ENCODE measurements around the gene OPN1SW.

OPN1SW gene

DNA sequence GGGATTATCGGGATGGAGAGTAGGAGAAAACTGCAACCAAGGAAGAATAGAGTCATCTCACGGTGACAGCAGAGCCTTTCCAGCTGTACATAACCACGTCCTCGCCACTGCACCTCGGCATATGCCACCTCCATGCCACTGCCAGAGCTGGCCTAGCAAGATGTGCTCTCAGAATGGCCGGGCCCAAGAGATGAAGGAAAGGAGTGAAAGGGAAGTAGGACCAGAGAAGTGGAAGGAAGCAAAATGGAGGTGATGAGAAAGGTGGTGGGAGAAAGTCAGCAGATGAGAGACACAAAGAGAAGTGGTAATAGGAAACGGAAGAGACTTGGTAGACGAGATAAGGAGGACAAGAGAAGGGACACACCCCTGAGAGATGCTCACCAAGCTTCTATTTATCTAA lies 44.4 kb downstream of the OPN1SW start:
- no peak for DNase-seq

DNA sequence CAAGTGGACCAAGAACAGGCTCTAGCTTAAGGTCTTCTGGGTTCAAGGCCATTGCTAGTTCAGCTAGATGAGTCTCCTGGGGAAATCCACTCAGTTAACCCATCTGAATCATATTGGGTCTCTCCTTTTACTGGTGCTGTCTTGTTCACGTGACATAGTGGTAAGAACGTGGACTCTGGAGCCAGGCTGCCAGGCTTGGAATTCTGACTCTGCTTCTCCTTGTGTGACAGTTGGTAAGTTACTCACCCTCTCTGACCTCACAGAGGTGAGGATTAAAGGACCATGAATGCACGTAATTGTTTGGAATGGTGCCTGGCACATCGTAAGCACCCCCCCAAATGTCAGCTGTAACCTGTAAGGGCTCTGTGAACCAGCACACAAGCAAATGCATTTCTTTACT lies 46.1 kb downstream of the OPN1SW start:
- no peak for DNase-seq

DNA sequence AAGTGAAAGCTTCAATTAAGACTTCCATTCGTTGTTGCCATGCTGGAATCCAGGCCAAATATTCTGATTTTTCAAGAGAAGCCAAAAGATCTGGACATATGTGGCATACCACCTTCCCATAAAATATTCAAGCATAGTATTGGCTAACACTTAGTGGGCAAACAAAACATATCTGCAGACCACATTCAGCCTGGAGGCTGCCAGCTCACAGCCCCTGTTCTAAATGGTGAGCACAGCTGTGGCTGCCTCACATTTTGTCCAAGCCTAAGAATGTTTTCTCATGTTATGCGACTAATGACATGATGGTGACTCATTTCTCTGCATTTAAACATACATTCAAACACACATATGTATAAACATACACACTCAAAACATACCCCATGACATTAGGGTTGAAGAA lies 47.0 kb downstream of the OPN1SW start:
- no peak for DNase-seq

DNA sequence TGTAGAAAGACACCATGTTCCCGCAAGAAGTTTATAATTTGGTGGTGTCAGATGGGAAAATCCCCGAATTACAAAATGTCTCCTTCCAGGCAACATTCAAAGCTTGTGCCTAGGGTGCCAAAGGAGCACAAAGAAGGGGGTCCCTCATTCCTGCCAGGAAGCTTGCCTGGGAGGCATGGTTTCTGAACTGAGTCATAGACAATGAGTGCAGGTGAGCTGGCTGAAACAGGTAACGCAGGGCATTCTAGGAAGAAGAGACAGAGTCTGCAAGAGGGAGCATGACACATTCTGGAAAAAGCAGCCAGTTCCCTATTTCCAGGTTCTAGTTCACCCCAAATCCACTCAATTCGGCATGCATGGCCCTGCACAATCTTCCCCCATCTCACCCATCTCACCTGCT lies 48.4 kb downstream of the OPN1SW start:
- DNase-seq: no peak

DNA sequence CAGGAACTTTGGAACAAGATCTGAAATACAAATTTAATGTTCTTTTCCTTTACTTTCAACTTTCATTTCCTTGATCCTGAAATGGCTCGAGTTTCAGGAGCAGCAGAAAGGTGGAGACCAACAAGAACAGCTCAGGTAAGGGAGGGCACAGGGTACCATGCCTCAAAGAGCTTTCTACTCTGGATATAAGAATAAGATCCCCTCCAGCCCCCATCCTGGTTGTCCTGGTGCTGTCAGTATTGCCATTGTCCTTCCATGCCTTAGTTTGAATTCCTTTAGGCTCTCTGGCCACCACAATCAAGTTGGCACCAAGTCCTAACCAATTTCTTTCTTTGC lies 48.9 kb downstream of the OPN1SW start:
- DNase-seq: no peak

DNA sequence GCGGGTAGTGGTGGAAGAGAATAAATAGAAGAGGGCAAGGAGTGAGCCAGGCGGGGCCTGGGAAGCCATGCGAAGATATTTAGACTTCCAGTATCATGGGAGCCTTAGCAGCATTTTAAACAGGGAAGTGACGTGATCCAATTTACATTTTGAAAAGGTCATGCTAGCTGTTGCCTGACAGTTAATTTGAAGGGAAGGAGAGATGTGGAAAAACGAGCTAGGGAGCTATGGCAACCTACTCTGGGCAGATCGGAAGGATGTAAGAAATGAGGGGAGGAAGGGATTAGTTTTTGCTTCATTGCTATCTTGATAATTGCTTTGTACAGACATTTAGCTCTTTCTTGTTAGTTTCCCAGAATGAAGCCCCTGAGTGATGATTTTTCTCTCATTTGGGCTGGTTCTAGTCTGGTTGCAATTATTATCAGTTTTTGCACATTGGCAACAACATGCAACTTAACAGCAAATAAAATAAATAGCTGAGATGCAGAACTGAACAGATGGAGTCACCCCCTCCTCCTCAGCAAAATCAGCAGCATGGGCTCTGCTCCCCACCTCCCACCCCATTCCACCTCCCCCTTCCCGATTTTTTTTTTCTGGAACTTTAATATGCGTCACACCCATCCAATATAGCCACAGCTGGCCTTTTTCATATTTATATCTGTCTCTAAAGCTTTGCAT lies 49.4 kb downstream of the OPN1SW start:
- no peak for DNase-seq

DNA sequence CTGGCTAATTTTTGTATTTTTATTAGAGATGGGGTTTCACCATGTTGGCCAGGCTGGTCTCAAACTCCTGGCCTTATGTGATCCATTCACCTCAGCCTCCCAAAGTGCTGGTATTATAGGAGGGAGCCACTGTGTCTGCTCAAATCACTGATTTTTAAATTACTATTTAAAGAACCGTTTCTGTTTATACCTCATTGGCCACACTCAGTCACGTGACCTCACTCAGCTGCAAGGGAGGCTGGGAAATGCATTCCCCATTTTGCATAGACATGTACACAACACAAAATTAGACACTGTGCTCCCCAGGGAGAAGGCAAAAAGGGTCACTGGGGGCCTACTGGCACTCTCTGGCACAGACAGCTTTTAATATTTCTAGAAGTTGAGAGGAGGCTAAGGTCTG lies 50.1 kb downstream of the OPN1SW start:
- no peak for DNase-seq

DNA sequence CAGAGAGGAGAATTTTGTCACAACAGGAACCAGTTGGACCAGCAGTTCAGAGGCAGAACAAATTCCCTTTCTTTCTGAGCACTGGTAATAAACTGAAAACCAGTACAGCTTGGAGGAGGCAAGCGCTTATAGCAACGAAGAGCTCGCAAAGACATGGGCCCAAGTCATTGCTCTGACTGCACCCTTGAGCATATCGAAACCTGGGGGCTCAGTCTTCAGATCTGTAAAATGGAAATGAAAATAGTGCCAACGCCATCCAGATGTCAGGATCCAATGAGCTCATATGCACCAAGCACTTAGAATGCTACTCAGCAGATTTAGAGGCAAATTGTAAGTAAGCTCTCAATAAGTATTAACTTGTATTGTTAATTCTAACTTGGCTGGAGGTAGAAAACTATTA lies 50.9 kb downstream of the OPN1SW start:
- DNase-seq: no peak

Data from central memory CD4-positive, alpha-beta T cell (primary cell).